MG63 (cell line): ENCODE results near the gene BRINP2. TPM values are rescaled to one million over a fixed set of nuclear protein-coding genes. Genes with fewer than 3 reads are reported as not detected.
A peak's percentile ranks its signal among the peaks of the same experiment; 100 is the strongest.

Source experiments
- DNase-seq: peaks from one replicate; pipeline ENCODE4 v3.0.0-alpha.2; 2020
- H3K27me3 ChIP-seq: fragments of 250-450 bp; sonication (Bioruptor Pico); 2 replicates; pipeline ENCODE4 v1.5.1; 2020; ENCODE audit warnings: mild to moderate bottlenecking, moderate library complexity
- H3K36me3 ChIP-seq: fragments of 250-450 bp; sonication (Bioruptor Pico); 2 replicates; pipeline ENCODE4 v1.5.1; 2020; ENCODE audit warnings: mild to moderate bottlenecking, moderate library complexity
- H3K4me3 ChIP-seq: fragments of 250-450 bp; sonication (Bioruptor Pico); 2 replicates; pipeline ENCODE4 v1.5.1; 2020; ENCODE audit warnings: mild to moderate bottlenecking, moderate library complexity
- H3K9me3 ChIP-seq: fragments of 250-450 bp; sonication (Bioruptor Pico); 2 replicates; pipeline ENCODE4 v1.5.1; 2020; ENCODE audit warnings: mild to moderate bottlenecking, moderate library complexity
- total RNA-seq: library from RNA; depleted of rRNA; stranded (reverse); fragments of >200 nt; shearing (Covaris generic); gene quantifications from 2 replicates; pipeline ENCODE4 v1.2.3, GENCODE V29; 2014; ENCODE audit warnings: low replicate concordance

BRINP2 gene
- total RNA-seq, 1 experiment from 2014 or later: not detected

DNA sequence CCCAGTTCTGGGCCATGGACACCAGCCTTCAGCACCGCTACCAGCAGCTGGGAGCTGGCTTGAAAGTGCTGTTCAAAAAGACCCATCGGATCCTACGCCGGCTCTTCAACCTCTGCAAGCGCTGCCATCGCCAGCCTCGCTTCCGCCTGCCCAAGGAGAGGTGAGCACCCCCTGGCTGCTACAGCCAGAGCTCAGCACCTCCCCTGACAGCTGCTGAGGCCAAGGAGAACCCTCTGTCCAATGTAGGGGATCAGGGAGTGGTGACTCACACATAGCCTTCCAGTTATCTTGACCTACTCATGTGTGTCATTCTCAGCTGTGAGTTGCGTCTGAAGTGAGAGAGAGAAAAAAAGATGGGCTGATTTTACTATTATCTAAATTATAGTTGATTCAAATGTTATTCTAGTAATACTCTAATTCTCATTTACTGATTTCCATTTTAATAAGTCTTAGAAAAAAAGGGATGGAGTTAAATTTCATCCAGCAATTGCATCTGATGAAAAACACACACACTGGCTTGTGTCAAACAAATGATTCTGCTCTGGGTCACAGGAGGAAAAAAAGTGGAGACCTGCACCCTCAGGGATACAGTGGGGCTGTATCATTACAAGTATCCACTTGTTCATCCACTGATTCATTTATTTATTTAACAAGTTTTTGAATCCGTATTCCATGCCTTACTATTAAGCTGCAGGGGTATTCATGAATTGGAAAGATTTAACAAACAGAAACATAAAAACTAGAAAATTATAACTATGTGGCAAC lies 108.0 kb downstream of the BRINP2 start:
- Histone ChIP-seq H3K9me3 (no peaks in the 10 kb centered on the region), H3K27me3 (no peaks in the 10 kb centered on the region; the same call in 1 of the 2 replicates), H3K4me3 (no peak overlapping the region), H3K36me3 (no peaks in the 10 kb centered on the region)
- peak; percentile 53 for DNase-seq

DNA sequence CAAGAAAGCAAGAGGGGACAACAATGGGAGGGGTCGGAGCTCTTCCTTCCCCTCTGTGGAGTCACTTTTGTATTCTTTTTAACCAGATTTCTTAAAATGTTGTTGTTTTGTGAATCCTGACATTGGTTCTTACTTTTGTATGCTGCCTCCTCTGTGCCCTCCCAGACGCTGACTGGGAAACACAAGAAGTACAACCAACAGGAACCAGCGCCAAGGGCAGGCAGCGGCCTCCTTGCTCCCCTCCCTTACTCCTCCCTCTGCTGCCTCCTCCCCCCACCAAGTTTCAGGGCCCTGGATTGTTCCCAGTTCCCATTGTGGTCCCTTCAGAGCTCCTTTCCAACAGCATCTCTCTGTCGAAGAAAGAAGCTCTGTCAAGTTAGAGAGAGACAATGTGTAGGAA lies 111.1 kb downstream of the BRINP2 start:
- DNase-seq: no peak
- H3K36me3 ChIP-seq: no peaks in the 10 kb centered on the region
- H3K27me3 ChIP-seq: no peaks in the 10 kb centered on the region; the same call in 1 of the 2 replicates
- H3K9me3 ChIP-seq: 0 out of 2 replicates have a peak, but pooled peaks cover 2% of the 10 kb centered on the region
- no peak overlapping the region for H3K4me3 ChIP-seq

DNA sequence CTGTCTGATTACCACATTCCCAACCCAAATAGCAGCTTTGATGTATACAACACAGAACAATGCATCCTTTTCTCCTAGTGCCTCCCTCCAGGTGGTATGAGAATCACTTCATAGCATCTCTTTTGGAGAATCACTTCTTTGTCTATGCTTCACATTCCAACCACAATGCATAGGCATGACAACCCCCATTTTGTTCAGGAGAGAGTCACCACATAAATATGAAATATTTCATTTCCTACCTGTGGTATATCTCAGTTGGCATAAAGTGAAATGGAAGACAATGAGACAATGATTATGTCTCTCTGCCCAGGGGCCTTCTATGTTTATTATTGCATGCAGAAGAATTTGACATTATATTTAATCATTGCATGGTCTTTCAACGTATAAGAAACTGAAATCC lies 112.2 kb downstream of the BRINP2 start:
- H3K4me3 ChIP-seq: no peak overlapping the region
- 0 out of 2 replicates have a peak, but pooled peaks cover 2% of the 10 kb centered on the region for H3K9me3 ChIP-seq
- no peak for DNase-seq
- H3K36me3 ChIP-seq: no peaks in the 10 kb centered on the region
- H3K27me3 ChIP-seq: no peaks in the 10 kb centered on the region; the same call in 1 of the 2 replicates

GRCh38 chr1:177283380-177283779 lies 112.6 kb downstream of the BRINP2 start:
- H3K27me3 ChIP-seq: no peaks in the 10 kb centered on the region; the same call in 1 of the 2 replicates
- no peak overlapping the region for H3K4me3 ChIP-seq
- DNase-seq: no peak
- H3K36me3 ChIP-seq: no peaks in the 10 kb centered on the region
- 0 out of 2 replicates have a peak, but pooled peaks cover 2% of the 10 kb centered on the region for H3K9me3 ChIP-seq

- Histone ChIP-seq H3K9me3 (0 out of 2 replicates have a peak, but pooled peaks cover 2% of the 10 kb centered on the region), H3K4me3 (no peak overlapping the region), H3K27me3 (no peaks in the 10 kb centered on the region), H3K36me3 (no peaks in the 10 kb centered on the region)
- peak; percentile 52 for DNase-seq
Observed at GRCh38 chr1:177286396-177286795, 115.6 kb downstream of the BRINP2 start.

GRCh38 chr1:177287270-177287669 lies 116.5 kb downstream of the BRINP2 start:
- H3K9me3 ChIP-seq: 0 out of 2 replicates have a peak, but pooled peaks cover 2% of the 10 kb centered on the region
- H3K27me3 ChIP-seq: no peaks in the 10 kb centered on the region
- DNase-seq: no peak
- no peak overlapping the region for H3K4me3 ChIP-seq
- H3K36me3 ChIP-seq: no peaks in the 10 kb centered on the region

- no peak for DNase-seq
- Histone ChIP-seq H3K9me3 (0 out of 2 replicates have a peak, but pooled peaks cover 2% of the 10 kb centered on the region), H3K4me3 (no peak overlapping the region), H3K36me3 (no peaks in the 10 kb centered on the region), H3K27me3 (no peaks in the 10 kb centered on the region)
Observed at GRCh38 chr1:177287994-177288393, 117.2 kb downstream of the BRINP2 start.

- no peaks in the 10 kb centered on the region for H3K9me3 ChIP-seq
- no peaks in the 10 kb centered on the region for H3K27me3 ChIP-seq
- no peak overlapping the region for H3K4me3 ChIP-seq
- no peaks in the 10 kb centered on the region for H3K36me3 ChIP-seq
- DNase-seq: no peak
Observed at GRCh38 chr1:177289532-177289931, 118.8 kb downstream of the BRINP2 start.

DNA sequence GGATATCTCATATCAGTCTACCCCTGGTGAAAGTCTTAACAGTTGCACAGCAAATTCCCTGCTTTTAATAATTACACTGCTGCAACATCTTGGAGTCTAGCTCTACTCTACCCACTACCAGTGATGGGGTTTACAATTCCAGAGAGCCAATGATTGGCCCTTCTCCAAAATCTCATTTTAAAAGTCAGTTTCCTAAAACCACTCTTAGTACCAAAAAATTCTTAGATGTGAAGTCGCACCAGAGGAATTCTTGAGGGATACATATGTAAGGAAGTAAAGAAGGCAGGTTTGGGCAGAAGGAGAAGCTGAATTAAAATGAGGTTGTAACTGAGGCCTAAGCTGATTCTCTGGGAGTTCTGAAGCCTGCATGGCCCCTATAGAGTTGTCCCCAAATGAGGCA lies 129.7 kb downstream of the BRINP2 start:
- no peak for DNase-seq

DNA sequence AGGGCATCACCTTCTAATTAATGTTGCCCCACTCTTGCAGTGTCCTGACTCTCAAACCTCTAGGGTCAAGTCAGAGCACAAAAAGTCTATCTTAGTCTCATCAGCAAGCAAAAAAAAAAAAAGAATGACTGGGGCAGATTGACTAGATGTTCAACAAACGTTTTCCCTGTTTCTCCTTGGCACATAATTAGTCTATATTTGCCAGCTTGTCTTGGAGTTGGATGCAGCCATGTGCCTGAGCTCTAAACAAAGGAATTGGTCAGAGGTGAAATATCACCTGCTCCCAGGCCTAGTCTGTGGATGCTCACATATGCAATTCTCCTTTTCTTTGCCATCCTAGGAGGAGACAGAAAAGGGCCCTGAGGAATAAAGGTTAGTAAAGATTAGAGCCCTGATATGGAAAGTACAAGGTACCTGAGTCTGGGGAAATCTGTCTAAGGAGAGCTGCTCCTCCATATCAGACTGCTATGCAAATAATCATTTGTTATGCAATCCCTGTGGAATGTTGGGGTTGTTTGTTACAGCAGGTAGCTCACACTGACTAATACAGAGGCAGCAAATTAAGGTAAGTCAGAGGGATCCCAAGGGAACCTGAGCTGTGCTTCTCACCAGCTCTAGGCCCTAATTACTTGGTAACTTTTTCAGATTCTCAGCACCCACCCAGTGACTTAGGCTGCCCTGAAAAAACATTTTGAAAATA lies 130.8 kb downstream of the BRINP2 start:
- H3K27me3 ChIP-seq: no peaks in the 10 kb centered on the region
- H3K9me3 ChIP-seq: no peaks in the 10 kb centered on the region
- H3K36me3 ChIP-seq: no peaks in the 10 kb centered on the region
- no peak for DNase-seq
- H3K4me3 ChIP-seq: no peak overlapping the region

More for the DNA sequence above, 129.7 kb downstream of the BRINP2 start:
- Histone ChIP-seq H3K27me3 (peaks cover 2% of the 10 kb centered on the region; the same call in 1 of the 2 replicates), H3K4me3 (no peak overlapping the region), H3K9me3 (0 out of 2 replicates have a peak, but pooled peaks cover 1% of the 10 kb centered on the region), H3K36me3 (no peaks in the 10 kb centered on the region)

DNA sequence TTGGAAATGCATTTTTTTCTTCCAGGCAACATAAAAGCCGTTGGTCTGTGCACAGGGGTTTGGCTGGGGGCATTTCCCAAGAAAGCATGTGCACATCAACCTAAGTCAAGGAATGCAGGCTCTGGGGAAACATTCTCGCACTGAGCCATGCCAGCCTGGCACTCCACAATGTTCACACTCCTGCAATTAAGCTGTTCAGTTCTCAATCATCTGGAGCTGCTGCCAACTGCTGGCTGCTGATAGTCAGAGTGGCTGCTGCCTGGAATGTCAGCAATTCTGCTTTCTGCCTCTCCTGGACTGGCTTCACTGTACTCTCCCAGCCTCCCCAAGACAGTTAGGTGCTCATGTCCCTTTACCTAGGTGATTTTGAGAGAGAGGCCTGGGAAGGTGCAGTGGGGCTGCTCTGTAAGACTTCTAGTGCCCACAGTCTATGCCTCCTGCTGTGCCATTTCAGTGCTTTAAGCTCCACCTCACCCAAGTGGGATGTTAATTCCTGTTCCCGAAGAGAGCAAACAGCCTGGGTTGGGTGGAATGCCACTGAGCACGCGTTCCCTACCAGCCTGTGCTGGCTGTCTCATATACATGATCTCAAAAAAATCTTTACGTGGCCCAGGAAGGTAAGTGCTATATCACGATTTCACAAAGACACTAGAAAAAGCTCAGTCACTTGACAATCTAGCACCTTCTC lies 131.7 kb downstream of the BRINP2 start:
- no peak overlapping the region for H3K4me3 ChIP-seq
- no peaks in the 10 kb centered on the region for H3K36me3 ChIP-seq
- no peaks in the 10 kb centered on the region for H3K27me3 ChIP-seq
- peak; percentile 81 for DNase-seq
- no peaks in the 10 kb centered on the region for H3K9me3 ChIP-seq

DNA sequence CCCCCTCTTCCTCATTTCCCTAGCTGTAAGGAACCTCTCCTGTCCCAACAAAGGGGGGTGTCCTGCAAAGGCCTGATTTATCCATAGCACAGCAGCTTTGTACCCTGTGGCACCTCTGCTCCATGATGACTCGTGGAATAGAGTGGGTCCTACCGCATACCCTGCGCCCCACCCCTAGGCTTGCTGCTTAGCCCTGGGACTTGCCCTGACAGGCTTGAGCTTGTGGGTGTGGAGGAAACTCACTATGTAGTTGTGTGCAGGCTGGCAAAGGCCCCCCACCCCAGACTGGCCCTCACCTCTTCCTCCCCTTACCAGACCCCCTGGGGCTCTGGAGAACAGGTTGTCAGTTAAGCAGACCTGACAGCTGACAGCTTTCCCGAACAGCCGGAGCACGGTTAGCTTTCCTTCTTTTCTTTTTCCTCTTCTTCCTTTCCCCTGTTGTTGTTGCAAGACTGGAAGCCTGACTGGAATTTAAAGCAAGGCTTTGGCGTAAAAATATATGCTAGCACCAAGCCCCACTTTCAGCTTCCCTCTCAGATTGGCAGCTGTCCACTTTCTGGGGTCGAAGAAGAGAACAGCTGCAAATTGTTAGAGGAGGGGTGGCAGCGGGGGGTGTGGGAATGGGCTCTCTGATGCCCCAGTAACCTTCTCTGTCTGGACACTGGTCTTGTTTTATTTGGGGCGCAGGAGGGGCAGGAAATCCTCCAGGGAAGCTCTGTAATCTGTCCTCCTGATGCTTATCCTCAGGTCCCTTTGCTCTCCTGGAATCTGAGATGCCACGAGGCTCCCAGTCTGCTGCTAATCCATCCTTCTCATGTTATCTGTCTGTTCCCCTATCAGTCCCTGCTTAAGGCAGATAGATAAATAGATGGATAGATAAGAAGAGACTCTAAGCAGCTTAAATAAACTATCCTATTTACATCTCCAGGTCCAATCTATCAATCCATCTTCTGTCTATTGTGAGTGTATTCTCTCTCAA lies 134.6 kb downstream of the BRINP2 start:
- Histone ChIP-seq H3K4me3 (no peak overlapping the region), H3K36me3 (no peaks in the 10 kb centered on the region), H3K9me3 (no peaks in the 10 kb centered on the region), H3K27me3 (no peaks in the 10 kb centered on the region)
- no peak for DNase-seq

GRCh38 chr1:177306019-177306415 lies 135.3 kb downstream of the BRINP2 start:
- Histone ChIP-seq H3K4me3 (no peak overlapping the region), H3K36me3 (no peaks in the 10 kb centered on the region), H3K27me3 (no peaks in the 10 kb centered on the region), H3K9me3 (no peaks in the 10 kb centered on the region)
- no peak for DNase-seq

GRCh38 chr1:177306981-177307380 lies 136.2 kb downstream of the BRINP2 start:
- no peaks in the 10 kb centered on the region for H3K36me3 ChIP-seq
- no peaks in the 10 kb centered on the region for H3K9me3 ChIP-seq
- DNase-seq: peak; percentile 45
- no peaks in the 10 kb centered on the region for H3K27me3 ChIP-seq
- no peak overlapping the region for H3K4me3 ChIP-seq

- Histone ChIP-seq H3K27me3 (no peaks in the 10 kb centered on the region), H3K4me3 (no peak overlapping the region), H3K9me3 (no peaks in the 10 kb centered on the region), H3K36me3 (no peaks in the 10 kb centered on the region)
- no peak for DNase-seq
Observed at GRCh38 chr1:177307771-177308170, 137.0 kb downstream of the BRINP2 start.

DNA sequence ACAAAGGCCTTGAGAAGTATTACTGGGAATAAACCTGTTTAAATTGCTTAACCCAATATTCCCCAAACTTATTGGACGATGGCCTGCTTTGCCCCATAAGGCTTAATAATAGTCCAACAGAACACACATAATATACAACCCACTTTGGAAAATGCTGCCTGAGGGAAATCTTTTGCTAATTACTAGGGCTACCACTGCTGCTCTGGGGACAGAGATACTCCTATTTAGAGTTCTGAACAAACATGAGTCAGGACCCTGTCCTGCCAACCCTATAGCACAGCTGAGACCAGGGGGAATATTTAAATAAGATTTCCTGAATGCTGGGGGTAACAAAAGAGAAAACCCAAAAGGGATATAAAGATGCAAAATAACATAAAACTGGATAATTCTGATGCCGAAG lies 139.1 kb downstream of the BRINP2 start:
- H3K4me3 ChIP-seq: no peak overlapping the region
- H3K27me3 ChIP-seq: no peaks in the 10 kb centered on the region
- no peaks in the 10 kb centered on the region for H3K36me3 ChIP-seq
- no peak for DNase-seq
- no peaks in the 10 kb centered on the region for H3K9me3 ChIP-seq
